ENCODE data around the gene CRTC3.
"Not testable (repeated sequence)": the region's sequence is repeated elsewhere in the genome, so short reads cannot be mapped to it uniquely, and the experiment has no call there.

The CRTC3 gene

DNA sequence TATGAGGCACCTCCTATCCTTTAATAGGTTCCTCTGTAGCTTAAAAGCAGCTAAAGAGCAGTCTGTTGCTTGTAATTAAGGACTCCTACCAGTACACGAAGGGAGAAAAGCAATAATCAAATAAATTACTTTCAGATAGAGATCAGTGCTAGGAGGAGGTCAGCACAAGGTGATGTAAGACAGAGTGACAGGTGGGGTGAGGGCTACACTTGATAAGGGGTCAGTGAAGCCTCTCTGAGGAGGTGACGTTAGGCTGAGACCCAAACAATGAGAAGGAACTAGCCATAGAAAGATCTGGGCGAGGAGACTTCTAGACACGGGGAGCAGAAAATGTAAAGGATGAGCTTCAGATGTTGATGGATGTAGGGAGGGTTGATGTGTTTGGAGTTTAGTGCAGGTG is 129.8 kb downstream of the CRTC3 start:
- no peak for FAIRE-seq
- DNase-seq (ENCODE audit: insufficient read length, low spot score), result no peak
- TF ChIP-seq, protein P1, sequence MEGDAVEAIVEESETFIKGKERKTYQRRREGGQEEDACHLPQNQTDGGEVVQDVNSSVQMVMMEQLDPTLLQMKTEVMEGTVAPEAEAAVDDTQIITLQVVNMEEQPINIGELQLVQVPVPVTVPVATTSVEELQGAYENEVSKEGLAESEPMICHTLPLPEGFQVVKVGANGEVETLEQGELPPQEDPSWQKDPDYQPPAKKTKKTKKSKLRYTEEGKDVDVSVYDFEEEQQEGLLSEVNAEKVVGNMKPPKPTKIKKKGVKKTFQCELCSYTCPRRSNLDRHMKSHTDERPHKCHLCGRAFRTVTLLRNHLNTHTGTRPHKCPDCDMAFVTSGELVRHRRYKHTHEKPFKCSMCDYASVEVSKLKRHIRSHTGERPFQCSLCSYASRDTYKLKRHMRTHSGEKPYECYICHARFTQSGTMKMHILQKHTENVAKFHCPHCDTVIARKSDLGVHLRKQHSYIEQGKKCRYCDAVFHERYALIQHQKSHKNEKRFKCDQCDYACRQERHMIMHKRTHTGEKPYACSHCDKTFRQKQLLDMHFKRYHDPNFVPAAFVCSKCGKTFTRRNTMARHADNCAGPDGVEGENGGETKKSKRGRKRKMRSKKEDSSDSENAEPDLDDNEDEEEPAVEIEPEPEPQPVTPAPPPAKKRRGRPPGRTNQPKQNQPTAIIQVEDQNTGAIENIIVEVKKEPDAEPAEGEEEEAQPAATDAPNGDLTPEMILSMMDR (IDR thresholded peaks at IDR 0.05; ENCODE audit: insufficient read depth, missing control alignments), result no peak

DNA sequence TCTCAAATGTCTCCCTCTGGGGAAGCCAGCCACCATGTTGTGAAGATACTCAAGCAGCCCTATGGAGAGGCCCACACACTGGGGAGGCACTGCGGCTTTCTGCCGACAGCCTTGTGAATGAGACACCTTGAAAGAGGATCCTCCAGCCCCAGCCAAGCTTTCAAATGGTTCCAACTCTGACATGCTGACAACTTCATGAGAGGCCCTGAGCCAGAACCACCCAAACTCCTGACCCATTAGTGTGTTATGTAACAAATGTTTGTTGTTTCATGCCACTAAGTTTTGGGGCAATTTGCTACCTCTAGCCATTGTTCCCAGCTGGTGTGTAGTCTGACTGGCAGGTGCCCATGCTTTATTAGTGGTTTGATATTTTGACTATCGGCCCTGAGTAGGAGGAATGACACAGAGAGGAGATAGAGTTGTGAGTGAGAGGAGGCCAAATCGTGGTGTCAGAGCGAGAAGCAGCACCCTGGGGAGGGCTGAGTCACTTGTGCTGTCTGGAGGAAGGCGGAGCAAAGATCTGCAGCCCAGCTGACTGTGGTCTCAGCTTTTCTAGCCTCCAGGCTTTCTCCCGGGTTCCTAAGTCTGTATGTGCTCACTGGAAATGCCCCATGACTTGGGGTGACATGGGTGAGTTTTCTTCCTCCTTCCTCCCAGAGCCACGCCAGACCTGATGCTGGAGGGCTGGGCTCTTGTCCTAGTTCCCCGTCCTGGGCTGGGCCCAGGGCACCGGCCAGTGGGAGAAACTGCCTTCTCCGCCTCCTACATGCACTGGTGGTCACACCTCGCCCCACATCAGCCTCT is 130.7 kb downstream of the CRTC3 start:
- TF ChIP-seq, protein P1 (IDR thresholded peaks at IDR 0.05; ENCODE audit: insufficient read depth, missing control alignments), result no peak
- FAIRE-seq, result no peak
- no peak for DNase-seq (ENCODE audit: insufficient read length, low spot score)

DNA sequence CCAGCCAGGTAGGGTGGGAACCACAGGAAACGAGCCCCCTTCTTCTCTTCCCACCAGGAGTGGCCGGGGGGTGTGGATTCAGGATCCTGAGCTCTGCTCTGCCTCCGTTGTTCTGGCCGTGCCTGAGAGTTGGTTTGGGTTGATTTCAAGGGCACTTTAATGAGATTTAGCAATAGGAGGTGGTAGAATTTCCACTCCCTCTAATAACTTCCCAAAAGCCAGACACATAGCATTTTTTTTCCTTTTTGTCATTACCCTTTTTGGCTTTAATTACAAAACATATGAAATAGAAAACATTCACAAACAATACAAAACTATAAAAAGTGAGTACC is 131.2 kb downstream of the CRTC3 start:
- DNase-seq (ENCODE audit: insufficient read length, low spot score); FAIRE-seq: not testable (repeated sequence)

DNA sequence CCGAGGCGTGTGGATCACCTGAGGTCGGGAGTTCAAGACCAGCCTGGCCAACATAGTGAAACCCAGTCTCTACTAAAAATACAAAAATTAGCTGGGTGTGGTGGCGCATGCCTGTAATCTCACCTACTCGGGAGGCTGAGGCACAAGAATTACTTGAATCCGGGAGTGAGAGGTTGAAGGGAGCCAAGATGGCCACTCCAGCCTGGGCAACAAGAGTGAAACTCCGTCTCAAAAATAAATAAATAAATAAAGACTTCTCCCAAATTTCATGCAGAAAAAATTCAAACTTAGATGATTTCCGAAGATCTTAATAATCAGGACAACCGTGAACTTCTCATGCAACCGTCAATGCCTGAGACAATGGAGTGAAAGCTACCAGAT is 134.3 kb downstream of the CRTC3 start:
- not testable (repeated sequence) for DNase-seq (ENCODE audit: insufficient read length, low spot score)

DNA sequence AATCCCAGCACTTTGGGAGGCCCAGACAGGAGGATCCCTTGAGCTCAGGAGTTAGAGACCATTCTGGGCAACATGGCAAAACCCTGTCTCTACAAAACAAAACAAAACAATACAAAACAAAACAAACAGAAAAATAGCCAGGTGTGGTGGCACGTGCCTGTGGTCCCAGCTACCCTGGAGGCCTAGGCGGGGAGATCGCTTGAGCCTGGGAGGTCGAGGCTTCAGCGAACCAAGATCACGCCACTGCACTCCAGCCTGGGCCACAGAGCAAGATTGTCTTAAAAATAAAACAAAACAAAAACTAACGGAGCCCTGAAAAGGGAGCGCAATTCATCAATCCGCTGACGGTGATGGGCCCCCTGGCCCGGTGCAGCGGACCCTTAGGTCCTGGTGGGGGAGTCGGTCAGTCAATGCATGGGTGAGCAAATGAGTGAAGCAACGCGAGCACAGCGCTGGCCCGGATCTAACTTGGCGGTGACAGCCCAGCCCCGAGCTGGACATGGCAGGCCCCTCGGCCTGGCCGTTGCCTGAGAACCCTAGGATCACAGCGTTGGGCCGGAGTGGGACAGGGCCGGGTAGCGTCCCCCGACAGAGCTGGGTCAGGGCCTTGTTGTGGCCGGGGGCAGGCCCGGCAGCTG is 135.0 kb downstream of the CRTC3 start:
- TF ChIP-seq, protein P1 (IDR thresholded peaks at IDR 0.05; ENCODE audit: insufficient read depth, missing control alignments), result no peak
- FAIRE-seq (no peak), DNase-seq (ENCODE audit: insufficient read length, low spot score) (no peak)

More for the DNA sequence above, 134.3 kb downstream of the CRTC3 start:
- FAIRE-seq, result not testable (repeated sequence)

DNA sequence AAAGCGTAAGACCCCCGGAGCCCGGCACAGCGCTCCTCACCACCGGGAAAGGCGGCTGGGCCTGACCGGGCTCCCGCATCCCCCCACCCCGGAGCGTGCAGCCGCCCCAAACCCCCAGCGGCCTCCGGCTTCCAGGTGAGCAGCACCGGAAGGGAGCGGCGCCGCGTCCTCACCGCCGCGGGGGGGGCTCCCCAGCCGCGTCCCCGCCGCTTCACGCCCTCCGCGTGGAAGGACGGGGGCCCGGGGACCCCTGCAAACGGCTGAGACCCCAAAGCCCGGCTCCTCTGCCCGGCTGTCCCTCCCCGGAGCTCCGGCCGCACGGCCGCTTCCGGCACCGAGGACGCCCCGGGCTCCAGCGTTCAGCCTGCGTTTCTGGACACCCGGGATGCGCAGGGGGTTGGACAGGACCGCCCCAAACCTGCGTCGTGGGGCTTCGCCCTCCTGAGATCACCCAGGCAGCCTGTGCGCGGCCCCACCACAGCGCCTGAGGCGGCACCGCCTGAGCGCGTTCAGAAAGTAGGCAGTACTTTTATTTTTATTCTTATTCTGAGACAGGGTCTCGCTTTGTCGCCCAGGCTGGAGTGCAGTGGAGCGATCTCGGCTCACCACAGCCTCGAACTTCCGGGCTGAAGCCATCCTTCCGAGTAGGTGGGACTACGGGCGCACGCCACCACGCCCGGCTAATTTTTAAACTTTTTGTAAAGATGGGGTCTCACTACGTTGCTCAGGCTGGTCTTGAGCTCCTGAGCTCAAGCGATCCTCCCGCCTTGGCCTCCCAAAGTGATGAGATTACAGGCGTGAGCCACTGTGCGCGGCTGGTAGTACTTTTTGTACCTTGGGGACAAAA is 135.8 kb downstream of the CRTC3 start:
- FAIRE-seq (no peak), DNase-seq (ENCODE audit: insufficient read length, low spot score) (no peak)
- TF ChIP-seq, protein P1 (IDR thresholded peaks at IDR 0.05; ENCODE audit: insufficient read depth, missing control alignments), result no peak

DNA sequence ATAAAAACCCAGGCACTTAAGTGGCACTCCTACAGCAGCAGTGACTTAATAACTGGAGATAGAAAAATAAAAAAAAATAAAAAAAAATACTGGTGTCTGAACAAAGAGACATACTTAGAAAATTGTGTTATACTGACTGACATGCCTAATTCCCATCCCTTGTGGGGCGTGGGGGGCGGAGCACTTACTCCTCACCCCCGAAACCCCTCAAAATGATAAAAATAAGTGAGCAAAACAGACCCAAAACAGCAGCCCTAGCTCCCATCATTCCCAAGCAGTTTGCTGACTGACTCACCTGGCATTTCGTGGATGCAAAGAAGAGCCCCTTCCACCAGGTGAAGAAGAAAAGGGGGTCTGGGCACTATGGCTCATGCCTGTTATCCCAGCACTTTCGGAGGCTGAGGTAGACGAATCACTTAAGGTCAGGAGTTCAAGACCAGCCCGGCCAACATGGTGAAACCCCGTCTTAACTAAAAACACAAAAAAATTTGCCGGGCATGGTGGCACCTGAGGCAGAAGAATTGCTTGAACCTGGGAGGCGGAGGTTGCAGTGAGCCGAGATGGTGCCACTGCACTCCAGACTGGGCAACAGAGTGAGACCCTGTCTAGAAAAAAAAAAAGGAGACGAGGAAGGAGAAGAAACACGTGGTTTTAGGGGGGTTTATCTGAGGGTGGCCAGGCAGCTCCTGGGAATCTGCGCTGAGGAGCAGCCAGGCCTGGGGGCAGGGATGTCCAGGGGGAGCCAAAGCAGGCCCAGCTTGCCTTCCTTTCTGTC is 136.6 kb downstream of the CRTC3 start:
- TF ChIP-seq, protein P1 (IDR thresholded peaks at IDR 0.05; ENCODE audit: insufficient read depth, missing control alignments), result no peak
- no peak for DNase-seq (ENCODE audit: insufficient read length, low spot score)
- no peak for FAIRE-seq

Measured in D721Med (cell line).